Measurements from ENCODE around the gene RPL14.

RPL14 gene

DNA sequence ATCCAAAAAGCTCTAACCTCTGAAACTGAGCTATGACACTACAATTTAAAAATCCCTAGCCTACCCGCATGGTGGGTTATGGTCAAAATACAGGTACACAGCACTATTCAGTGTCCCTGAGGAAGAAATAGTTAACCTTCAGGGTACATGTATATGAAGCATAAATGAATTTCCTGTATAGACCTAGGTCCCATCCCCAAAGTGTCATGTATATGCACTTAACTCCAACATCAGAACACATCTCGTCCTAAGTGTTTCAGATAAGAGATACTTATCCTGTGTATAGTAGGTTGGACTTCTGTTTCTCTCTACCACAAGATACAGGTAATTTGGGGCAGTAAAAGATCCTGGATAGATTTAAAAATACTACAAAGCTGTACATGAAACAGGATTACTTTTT, 6.4 kb downstream of the RPL14 start:
- no peak for DNase-seq

DNA sequence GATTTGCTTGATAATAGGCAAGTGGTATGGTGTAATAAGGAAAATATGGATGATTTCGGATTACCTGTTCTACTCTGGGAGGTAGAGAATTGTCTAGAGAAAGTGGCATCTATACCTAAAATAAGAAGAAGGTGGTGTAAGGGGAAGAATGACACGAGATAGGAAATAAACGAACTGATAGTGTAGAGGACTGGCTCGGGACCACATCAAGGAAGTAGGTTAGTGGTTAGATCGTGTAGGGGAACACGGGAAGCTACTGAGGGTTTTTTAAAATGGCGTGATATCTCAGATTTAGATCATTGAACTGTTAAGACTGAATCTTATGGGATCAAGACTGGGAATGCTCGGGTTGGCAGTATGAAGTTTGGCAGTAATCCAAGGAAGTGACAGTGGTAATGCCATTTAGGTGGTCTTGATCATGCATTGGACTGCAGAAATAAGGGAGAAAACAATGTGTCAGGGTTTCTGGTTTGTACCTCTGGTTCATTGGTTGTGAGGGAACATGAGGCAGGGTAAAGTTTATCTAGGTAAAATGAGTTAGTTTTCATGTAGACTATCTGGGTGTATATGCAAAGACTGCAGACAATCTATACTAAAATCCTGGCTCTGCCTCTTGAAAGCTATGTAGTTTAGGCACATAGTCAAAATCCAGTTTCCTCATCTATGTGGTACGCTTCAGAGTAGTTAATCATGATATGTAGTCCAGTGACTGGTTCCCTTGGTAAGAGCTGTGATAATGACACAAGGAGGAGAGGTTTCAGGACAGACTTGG, 7.4 kb downstream of the RPL14 start:
- no peak for DNase-seq

DNA sequence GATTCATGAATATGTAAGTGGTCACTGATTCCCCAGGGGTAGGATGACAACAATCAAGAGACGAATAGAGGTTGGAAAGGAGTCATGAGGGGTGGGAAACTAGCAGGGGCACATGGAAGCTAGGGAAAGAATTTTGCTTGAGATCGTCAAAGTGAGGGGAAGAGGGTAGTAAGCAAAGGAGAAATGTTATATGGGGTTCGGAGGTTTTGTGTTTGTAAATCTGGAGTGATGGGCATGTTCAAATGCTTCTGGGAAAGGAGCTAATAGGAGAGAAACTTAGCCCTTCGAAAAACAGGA, 7.9 kb downstream of the RPL14 start:
- DNase-seq, result no peak

DNA sequence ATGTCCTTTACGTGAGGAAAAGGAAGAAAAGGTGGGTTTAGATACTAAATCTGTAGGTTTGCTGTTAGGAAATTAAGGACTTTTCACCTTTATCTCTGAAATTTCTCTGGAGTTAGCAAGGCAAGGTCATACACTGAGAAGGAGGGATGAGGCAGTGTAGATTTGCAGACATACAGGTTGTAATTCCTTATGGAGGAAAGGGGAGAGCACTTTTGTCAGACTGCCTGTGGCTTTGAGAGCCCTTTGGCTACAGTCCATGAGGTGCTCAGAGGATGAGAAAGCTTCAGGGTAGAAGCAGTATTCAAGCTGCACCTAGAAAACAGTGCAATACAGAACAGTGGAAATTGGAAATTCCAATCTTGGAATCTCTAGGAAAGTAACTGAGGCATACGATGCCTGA, 8.3 kb downstream of the RPL14 start:
- no peak for DNase-seq

DNA sequence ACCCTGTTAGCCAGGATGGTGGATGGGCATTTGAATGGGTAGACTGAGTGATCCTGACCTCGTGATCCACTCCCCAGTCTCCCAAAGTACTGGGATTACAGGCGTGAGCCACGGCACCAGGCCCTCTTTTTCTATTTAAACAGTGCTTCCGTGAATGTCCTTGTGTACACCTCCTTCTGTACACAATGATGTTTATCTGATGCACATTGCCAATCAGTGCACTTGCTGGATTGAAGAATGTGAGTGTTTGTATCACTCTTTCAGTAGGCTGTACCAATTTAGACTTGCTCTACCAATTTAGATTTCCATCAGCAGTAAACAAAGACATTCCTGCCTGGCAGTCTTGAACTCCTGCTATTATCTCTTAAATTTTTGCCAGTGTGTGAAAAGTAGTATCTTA, 10.9 kb downstream of the RPL14 start:
- no peak for DNase-seq

DNA sequence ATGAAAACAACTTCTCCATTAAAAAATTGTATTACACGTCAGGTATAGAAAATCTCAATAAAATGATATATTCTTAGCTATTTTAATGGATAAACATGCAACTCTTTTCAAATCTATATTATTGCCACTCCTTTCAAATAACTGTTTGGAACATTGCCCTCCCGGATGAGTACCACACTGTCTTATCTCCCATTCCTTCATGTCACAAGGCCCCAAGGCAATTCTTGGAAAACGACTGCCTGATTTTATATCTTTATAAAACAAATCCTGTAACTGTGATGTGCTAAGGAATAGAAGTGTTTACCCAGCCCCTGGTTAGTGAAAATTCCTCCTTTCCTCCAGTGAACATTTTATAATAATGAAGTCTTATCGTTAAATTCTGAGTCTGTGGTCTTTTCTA, 13.6 kb downstream of the RPL14 start:
- DNase-seq, result no peak

DNA sequence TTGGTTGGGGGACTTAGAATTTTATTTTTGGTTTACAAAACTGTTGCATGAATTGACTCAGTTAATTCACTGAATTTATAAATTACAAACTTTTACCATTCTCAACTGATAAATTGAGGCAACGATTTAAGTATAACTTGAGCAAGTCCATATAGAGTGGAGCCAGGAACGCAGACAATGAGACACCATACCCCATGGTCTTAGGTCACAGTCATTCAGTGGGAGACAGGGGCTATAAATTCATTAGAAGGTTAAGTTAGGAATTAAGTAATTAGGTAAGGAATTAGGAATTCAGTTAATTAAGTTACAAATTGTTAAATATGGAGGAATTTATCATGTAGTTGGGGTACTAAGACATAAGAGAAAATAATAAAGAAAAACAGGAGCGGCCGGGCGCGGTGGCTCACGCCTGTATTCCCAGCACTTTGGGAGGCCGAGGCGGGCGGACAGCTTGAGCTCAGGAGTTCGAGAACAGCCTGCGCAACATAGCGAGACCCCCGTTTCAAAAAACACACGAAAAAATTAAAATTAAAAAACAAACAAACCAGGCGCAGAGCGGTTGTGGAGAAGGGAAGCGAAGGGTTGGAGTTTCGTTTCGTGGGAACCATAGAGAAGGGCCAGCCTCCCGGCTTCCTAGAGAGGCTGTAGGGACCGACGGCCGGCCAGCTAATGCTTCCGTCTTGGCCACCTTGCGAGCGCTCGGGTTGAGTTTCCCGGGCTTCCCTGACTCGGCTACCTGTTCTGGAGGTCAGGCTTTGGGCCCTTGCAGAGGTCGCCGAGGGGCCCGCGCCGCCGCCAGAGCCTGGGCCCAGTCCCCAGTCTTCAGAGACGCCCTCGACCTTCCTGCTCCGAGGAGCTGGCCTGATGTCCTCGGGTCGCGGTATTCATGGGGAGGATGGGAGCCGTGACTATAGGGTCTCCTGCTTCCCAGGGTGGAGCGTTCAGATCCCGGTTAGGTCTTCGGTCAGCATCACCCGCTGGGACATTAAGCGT, 19.6 kb downstream of the RPL14 start, which contains the start of gene ZNF619:
Gene ZNF619 (plus strand): TSS at position 645 of the 993 bp plus-strand sequence. CDS start 858 bp downstream, outside the sequence.
- DNase-seq, result peak; percentile 9

DNA sequence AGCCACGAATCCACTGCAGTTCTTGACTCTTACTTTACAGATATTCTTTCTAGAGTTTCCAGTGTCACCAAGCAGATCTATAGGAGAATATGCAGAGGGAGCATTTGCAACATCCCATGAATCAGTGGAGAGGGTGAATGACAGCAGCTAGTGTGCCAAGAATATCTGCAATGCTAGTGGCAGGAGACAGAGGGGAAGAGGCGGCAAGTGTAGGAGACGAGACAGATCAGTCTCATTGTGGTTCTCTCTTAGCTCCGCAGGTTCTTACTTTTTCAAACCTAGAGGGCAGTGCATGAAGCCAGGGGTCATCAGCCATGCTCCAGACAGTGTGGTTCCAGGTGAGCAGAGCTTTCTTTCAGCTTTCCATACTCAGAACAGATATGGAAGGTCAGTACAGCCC, 20.5 kb downstream of the RPL14 start:
- DNase-seq, result no peak

DNA sequence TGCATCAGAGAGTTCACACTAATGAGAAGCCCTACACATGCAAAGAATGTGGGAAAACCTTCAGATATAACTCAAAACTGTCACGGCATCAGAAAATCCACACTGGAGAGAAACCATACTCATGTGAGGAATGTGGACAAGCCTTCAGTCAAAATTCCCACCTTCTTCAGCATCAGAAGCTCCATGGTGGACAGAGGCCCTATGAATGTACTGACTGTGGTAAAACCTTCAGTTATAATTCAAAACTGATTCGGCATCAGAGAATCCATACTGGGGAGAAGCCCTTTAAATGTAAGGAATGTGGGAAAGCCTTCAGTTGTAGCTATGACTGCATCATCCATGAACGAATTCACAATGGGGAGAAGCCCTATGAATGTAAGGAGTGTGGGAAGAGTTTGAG, 30.0 kb downstream of the RPL14 start:
- DNase-seq, result no peak

DNA sequence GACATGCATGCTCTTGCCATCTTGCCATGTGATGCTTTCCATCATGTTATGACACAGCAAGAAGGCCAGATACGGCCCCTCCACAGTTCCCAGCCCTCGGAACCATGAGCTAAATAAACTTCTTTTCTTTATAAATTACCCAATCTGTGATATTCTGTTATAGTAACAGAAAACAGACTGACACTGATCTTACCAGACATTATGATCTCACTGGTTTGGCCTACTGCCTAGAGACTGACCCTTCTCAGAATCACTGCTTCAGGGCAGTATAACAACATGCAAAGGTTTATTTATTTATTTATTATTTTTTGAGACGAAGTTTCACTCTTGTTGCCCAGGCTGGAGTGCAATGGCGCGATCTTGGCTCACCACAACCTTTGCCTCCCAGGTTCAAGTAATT, 33.8 kb downstream of the RPL14 start:
- DNase-seq, result no peak

DNA sequence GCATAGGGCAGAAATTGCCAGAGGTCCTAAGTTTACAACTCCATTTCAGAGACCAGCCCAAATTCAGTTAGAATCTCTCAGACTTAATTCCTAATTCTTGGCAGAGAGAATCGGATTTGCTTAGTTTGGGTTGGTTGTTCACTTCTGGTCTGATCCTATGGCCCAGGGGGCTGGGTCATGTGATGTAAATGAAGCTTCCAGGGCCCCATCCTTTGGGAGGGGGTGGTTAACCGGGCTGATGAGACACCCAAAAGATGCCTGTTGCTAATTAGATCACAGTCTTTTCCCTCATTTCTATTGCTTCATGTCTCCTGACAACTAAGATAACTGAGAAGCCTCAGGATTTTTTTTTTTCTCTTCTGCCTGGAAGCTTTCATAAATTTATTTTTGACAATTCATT, 37.6 kb downstream of the RPL14 start:
- no peak for DNase-seq

DNA sequence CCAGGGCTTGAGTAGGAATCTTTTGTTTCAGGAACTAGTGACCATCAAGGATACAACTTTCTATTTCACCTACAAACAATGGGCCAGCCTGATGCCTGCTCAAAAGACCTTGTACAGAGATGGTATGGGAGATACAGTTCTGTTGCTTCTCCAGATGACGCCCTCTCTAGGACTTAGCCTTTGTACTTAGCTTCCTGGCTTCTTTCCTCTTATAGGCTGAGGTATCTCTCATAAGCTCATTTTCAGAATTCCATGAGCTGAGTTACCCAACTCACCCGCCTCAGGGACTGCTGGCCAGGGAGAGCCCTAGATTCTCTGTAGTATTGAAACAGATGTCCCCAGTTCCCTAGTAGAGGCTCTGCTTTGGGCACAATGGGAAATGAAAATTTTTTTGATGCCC, 40.1 kb downstream of the RPL14 start:
- DNase-seq, result no peak

DNA sequence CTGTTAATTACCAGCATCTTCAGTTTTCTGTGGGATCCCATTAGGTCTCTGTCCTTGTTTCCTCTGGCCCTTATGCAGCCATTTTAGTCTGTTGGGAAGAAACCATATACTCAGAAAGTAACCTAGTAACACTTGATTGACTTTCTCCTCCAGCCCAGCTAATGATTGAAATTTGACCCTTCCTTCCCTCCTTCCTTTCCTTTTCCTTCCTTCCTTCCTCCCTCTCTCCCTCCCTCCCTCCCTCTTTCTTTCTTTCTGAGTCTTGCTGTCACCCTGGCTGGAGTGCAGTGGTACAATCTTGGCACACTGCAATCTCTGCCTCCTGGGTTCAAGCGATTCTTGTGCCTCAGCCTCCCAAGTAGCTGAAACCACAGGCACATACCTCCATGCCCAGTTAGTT, 42.8 kb downstream of the RPL14 start:
- no peak for DNase-seq

DNA sequence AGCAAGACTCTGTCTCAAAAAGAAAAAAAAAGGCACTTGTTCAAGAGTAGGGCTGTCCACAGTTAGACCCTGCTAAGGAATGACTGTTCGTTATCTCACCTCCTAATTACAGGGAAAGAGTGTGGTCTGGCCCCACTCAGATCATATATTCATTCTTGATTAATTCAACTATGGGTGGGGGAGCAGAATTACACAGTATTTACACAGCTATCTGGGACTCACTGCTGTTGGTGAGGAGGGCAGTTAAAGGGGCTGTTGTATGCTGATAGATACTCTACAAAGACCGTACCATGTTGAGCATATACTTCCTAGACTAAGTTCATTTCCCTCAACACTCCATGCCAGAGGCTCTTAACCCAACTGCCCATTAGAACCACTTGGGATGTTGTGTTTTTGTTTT, 44.9 kb downstream of the RPL14 start:
- DNase-seq, result no peak

DNA sequence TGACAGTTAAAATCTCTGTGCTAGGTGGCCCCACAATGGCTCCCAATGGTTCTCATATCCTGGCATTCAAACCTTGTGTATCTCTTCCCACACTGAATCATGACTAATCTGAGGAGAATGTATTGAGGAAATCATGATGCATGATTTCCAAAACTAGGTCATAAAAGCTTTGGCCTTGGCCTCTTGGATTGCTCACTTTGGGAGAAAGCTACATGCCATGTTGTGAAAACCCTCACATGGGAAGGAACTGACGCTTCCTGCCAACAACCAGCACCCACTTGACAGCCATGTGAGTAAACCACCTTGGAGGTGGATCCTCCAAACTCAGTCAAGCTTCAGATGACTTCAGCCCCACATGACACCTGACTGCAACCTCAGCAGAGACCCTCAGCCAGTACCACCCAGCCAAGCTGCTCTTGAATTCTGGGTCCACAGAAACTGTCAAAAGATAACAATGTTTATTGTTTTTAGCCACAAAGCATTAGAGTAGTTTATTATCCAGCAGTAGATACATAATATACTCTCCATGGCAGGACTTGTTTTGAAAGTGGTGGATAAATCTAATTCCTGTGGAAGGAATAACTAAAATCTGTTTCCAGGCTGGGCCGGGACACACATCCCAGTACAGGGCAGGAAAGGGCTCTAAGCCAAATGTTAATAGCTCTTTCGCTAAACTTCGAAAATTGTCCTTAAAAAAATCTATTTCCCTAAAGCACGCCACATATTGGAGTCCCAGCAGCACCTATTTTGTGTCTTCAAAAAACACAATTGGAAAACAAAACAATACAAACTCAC, 47.7 kb downstream of the RPL14 start:
- DNase-seq, result no peak

DNA sequence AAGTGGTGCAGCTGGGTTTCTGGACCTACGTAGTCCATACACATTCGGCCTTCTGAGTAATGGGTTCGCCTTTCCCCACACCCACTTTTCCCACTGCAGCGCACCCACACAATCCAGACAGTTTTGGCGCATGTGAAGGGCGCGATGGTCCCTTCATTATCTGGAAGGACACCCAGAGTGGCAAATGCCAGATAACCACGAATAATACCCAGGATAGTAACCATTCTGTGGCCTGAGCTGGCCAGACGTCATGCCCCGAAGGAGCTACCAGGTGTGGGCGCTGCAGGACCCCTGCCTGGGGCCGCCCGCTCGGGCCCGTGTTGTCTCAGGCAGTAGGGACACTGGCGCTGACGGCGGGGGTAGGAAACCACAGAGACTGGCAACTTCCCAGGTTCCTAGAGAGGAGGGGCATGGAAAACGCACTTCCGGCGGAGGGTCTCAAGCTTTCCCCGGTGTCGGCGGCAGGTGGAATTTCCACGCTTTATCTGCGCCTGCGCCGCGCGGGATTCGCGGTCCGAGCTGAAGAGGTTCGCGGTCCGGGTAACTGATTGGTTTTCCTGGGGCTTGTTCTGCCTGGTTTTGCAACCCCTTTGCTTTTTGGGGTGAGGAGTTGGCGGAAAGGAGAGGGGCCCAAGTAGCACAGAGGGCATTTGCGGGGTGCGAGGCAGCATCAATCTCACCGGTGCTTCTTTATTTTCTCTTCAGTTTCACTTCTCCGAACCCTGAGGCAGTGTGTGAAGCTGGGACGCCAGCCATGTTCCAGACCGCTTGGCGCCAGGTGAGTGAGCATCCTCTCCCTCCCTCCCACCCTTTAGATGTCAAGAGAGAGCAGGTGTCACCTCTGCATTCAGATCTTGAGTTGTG, 48.7 kb downstream of the RPL14 start, which contains the start of gene ZNF620:
Gene ZNF620 (plus strand): TSS at position 441 of the 864 bp plus-strand sequence. CDS start 314 bp downstream, at position 755.
- DNase-seq, result peak; percentile 78

DNA sequence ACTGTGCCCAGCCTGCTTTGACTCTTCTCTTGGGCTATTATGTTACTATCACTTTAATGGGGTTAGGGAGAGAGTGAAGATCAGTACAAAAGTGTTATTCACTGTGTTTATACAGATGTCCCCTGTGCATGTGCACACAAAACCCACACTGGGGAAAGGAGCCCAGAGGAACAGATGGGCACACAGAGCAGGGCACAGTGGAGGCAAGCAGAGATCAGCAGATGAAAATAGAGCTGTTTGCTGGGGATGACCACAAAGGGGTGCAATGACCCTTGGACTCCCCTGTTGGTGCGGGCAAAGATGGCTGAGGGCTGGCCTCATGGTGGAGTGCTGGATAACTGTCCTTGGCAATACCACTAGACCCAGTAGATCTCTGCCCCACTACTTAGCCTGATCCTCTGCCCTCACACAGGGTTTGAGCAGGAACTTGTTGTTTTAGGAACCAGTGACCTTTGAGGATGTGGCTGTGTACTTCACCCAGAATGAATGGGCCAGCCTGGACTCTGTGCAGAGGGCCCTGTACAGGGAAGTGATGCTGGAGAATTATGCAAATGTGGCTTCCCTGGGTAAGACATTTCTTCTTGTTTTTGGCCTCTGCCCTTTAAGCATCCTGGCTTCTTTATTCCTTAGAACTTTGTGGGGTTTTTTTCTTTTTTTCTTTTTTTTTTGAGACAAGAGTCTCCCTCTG, 54.0 kb downstream of the RPL14 start:
- DNase-seq, result no peak

DNA sequence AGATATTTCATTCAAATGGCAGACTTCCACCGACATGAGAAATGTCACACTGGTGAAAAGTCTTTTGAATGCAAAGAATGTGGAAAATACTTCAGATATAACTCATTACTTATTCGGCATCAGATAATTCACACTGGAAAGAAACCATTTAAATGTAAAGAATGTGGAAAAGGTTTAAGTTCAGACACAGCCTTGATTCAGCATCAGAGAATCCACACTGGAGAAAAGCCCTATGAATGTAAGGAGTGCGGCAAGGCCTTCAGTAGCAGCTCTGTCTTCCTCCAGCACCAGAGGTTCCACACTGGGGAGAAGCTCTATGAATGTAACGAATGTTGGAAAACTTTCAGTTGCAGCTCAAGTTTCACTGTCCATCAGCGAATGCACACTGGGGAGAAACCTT, 59.1 kb downstream of the RPL14 start:
- no peak for DNase-seq

DNA sequence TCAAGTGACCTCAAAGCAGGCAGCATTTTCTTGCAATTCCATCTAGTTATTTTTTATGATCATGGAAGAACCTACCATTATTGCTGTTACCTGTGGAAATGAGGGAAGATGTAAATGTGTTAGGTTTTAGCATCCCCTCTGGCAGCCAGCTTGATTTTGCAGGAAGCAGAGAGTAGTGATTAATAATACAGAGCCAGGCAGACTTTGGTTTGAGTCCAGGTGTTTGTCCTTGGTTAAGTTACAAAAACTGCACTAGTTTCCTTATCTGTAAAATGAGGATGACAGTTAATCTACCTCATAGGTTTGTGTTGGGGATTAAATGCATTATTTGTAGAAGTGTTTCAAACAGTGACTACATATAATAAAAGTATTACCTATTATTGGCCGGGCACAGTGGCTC, 60.9 kb downstream of the RPL14 start:
- no peak for DNase-seq
